Sigmoid colon (tissue), 7 donors: ENCODE data around the gene PTPN7. TPM values are rescaled to one million over a fixed set of nuclear protein-coding genes. Genes with fewer than 3 reads are reported as not detected.

Experiments used
- DNase-seq: peaks from one replicate; pipeline ENCODE4 v3.0.0-alpha.2; 2019
- H3K27ac ChIP-seq, 4 donors: fragments of 200-600 bp; sonication (generic); one replicate each; pipeline ENCODE4 v1.5.1; 2016 to 2019; ENCODE audit warnings: mild to moderate bottlenecking in 1 of 4
- H3K27me3 ChIP-seq, 3 donors: fragments of 200-600 bp; sonication (generic); one replicate each; pipeline ENCODE4 v1.5.1; 2019; ENCODE audit warnings: mild to moderate bottlenecking in 1 of 3
- H3K36me3 ChIP-seq, 4 donors: fragments of 200-600 bp; sonication (generic); one replicate each; pipeline ENCODE4 v1.5.1; 2016 to 2019
- H3K4me1 ChIP-seq, 4 donors: fragments of 200-600 bp; sonication (generic); one replicate each; pipeline ENCODE4 v1.5.1; 2017 to 2019
- H3K4me3 ChIP-seq, 4 donors: fragments of 200-600 bp; sonication (generic); one replicate each; pipeline ENCODE4 v1.5.1; 2017 to 2019; ENCODE audit warnings: mild to moderate bottlenecking in 2 of 4, moderate library complexity in 1 of 4
- H3K9me3 ChIP-seq, 4 donors: fragments of 200-600 bp in 3 of 4; sonication (generic) in 3 of 4; one replicate each; pipeline versions ENCODE4 v1.5.1 to v1.6.1; 2013 to 2019
- EP300 ChIP-seq, 4 donors: sonication (generic); formaldehyde crosslinking; IDR thresholded peaks; one replicate each; pipeline ENCODE4 v1.6.1; 2017; ENCODE audit warnings: antibody characterized with exemption in 4 of 4
- POLR2A ChIP-seq, 2 donors: fragments of 450-650 bp; IDR thresholded peaks; one replicate each; pipeline ENCODE4 v1.6.1; 2016; ENCODE audit warnings: antibody characterized with exemption in 2 of 2, mild to moderate bottlenecking in 2 of 2, moderate library complexity in 2 of 2
- POLR2AphosphoS5 ChIP-seq, 4 donors: sonication (generic); formaldehyde crosslinking; IDR thresholded peaks; one replicate each; pipeline ENCODE4 v1.6.1; 2017; ENCODE audit warnings: antibody characterized with exemption in 4 of 4
- WGBS, 2 donors: extraction: QIAGEN DNeasy Blood & Tissue Kit; methylation state at CpG; one replicate each; pipeline ENCODE4 v1.1.7; 2013; 5-methylcytosine and 5-hydroxymethylcytosine counted together
- intact Hi-C: fragments of 100-400 bp; cut with DNase I; formaldehyde crosslinking; loops from one replicate; pipeline ENCODE4 v1.15.1; 2023
- polyA plus RNA-seq, 3 donors: library from polyadenylated mRNA; stranded (reverse); fragments of 200-250 nt; gene quantifications; one replicate each; pipeline ENCODE4 v1.2.3, GENCODE V29; 2013
- total RNA-seq, 4 donors: library from RNA; depleted of rRNA; stranded (reverse); fragments of >200 nt; gene quantifications; one replicate each; pipeline ENCODE4 v1.1.0, GENCODE V29; 2016
- TF ChIP-seq, protein P1 (sequence below), 4 experiments: fragments of 450-650 bp in 3 of 4; fragments of 200-600 bp in 1 of 4; IDR thresholded peaks; one replicate each; pipeline ENCODE4 v1.5.1; 2016 to 2019; ENCODE audit warnings: antibody characterized with exemption in 4 of 4, mild to moderate bottlenecking in 3 of 4, moderate library complexity in 2 of 4
- donor health status: healthy with polysubstance abuse.
- donor health status: Bipolar disorder and iron deficiency.
- donor health status: healthy.

Gene PTPN7
- total and polyA plus RNA-seq, 7 donors: 0.71 to 18.2 (median 4.5) TPM; not detected in 1

DNA sequence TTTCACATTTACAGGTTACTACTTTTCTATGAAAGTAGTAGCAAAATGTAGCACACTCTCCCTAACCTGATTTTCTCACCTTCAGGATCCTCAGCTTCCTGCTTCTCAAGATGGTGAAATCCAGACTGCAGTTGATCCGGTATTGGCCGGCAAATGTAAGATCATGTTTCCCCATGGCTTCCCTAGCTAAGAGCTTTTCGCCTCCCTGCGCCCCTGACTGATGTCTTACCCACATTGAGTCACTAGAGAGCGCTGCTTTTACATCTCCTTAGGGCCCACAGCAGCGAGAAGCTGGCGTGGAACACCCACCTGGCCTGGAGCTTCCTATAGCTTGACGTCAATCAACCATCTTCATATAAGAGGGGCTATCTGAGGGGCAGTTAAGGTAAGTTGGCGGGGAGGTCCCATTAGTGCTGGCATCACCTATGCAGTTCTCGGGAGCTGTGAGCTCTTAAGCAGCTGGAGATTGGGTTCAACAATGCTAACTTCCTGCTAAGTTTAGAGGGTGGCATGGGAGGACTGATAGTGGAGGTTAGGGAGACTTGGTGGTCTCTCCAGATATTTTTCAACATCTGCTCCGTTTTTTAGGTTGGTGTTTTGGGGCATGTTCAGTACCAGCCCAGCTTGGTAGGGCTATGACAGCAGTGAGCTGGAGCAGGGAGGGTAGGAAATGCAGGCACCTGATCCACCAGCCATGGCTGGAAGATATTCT is 5.5 kb downstream of the PTPN7 start:
- Histone ChIP-seq H3K36me3 (no peaks in the 10 kb centered on the region), H3K27me3 (no peaks in the 10 kb centered on the region), H3K9me3 (no peaks in the 10 kb centered on the region), H3K4me1 (no peaks in the 10 kb centered on the region), H3K4me3 (no peak overlapping the region), H3K27ac (no peak overlapping the region)
- intact Hi-C loops: no loop called here
- DNase-seq: no peak
- WGBS, 2 donors: 25 to 47% methylated on average over 11 of the region's 11 CpGs
- TF ChIP-seq POLR2AphosphoS5 (IDR thresholded peaks at IDR 0.05) (no peak), POLR2A (IDR thresholded peaks at IDR 0.05) (no peak), EP300 (IDR thresholded peaks at IDR 0.05) (no peak)
- TF ChIP-seq, protein P1, sequence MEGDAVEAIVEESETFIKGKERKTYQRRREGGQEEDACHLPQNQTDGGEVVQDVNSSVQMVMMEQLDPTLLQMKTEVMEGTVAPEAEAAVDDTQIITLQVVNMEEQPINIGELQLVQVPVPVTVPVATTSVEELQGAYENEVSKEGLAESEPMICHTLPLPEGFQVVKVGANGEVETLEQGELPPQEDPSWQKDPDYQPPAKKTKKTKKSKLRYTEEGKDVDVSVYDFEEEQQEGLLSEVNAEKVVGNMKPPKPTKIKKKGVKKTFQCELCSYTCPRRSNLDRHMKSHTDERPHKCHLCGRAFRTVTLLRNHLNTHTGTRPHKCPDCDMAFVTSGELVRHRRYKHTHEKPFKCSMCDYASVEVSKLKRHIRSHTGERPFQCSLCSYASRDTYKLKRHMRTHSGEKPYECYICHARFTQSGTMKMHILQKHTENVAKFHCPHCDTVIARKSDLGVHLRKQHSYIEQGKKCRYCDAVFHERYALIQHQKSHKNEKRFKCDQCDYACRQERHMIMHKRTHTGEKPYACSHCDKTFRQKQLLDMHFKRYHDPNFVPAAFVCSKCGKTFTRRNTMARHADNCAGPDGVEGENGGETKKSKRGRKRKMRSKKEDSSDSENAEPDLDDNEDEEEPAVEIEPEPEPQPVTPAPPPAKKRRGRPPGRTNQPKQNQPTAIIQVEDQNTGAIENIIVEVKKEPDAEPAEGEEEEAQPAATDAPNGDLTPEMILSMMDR (IDR thresholded peaks at IDR 0.05): peak in 2 of 4 experiments; percentile 14 to 16

DNA sequence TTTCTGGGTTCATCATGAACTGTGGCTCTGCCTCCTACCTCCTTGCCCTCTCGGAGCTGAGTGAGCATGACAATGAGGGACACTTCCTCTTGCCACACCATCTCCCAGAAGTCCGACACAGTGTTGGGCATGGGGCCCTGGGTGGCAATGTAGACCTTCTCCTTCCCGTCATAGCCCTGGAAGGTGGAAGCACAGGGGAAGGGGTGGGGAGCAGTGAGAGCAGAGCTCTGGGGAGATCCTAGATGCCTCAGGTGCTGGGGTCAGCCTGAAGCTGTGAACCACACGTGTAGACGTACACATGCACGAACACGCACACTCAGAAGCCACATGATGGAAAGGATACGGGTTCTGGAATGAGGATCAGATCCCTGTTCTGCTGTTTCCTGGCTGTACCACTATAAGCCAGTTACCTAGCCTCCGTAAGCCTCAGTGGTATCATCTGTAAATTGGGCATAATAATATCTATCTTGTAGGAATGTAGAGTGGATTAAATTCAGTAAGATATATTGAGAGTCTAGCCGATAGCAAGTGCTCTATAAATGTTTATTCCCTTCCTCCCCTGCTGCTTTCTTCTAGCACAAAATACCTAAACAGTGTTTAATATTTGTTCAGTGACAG is 6.1 kb downstream of the PTPN7 start:
- H3K27ac ChIP-seq: no peak overlapping the region
- TF ChIP-seq POLR2AphosphoS5 (IDR thresholded peaks at IDR 0.05): no peak
- no peak for TF ChIP-seq EP300 (IDR thresholded peaks at IDR 0.05)
- TF ChIP-seq POLR2A (IDR thresholded peaks at IDR 0.05): no peak
- TF ChIP-seq, protein P1 (IDR thresholded peaks at IDR 0.05): no peak
- no peak for DNase-seq
- H3K4me1 ChIP-seq: no peaks in the 10 kb centered on the region
- H3K9me3 ChIP-seq: no peaks in the 10 kb centered on the region
- 89 to 90% methylated on average over 10 of the region's 10 CpGs for WGBS, 2 donors
- H3K4me3 ChIP-seq: no peak overlapping the region
- no peaks in the 10 kb centered on the region for H3K27me3 ChIP-seq
- intact Hi-C loops: no loop called here
- no peaks in the 10 kb centered on the region for H3K36me3 ChIP-seq

DNA sequence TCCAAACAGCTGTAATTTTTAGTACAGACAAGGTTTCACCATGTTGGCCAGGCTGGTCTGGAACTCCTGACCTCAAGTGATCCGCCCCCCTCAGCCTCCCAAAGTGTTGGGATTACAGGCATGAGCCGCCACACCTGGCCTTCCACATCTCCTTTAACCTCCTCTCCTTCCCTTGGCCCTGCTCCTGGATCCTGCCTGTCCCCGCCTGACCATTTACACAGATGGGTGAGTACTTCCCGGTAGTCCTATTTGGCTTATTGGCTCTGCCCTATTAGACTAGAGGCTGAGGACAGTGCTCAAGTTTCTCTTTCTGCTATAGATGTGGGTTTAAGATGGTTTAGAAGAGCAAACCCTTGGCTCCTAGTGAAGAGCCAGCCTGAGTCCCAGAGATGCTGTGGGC is 7.1 kb downstream of the PTPN7 start:
- DNase-seq: no peak
- Histone ChIP-seq H3K27me3 (no peaks in the 10 kb centered on the region), H3K4me1 (no peaks in the 10 kb centered on the region), H3K36me3 (no peaks in the 10 kb centered on the region), H3K9me3 (no peaks in the 10 kb centered on the region), H3K27ac (no peak overlapping the region), H3K4me3 (no peak overlapping the region)
- intact Hi-C loops: no loop called here
- TF ChIP-seq, protein P1 (IDR thresholded peaks at IDR 0.05): no peak
- TF ChIP-seq POLR2AphosphoS5 (IDR thresholded peaks at IDR 0.05): no peak
- no peak for TF ChIP-seq POLR2A (IDR thresholded peaks at IDR 0.05)
- TF ChIP-seq EP300 (IDR thresholded peaks at IDR 0.05): no peak
- WGBS, 2 donors: 82 to 92% methylated on average over 4 of the region's 4 CpGs

DNA sequence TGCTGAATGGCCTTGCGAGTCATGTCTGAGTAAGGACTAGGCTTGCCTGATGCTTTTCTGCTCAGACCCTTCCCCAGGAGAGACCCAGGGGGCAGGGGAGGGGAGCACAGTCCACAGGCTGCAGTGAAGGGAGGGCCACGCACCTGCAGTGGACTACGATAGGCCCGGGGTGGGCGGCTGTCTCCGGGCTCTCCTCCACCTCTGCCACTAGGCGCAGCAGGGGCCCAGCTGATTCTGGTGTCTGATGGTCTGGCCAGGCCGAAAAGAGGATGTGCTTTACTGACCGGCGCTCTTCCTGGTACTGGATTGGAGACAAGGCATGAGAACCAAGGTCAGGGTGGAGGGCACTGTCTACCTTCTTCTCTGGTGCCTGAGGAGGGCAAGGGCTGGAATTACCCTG is 8.0 kb downstream of the PTPN7 start:
- Histone ChIP-seq H3K4me1 (no peaks in the 10 kb centered on the region), H3K9me3 (no peaks in the 10 kb centered on the region), H3K36me3 (no peaks in the 10 kb centered on the region), H3K27ac (no peak overlapping the region), H3K4me3 (no peak overlapping the region), H3K27me3 (no peaks in the 10 kb centered on the region)
- intact Hi-C loops: no loop called here
- WGBS, 2 donors: 93 to 94% methylated on average over 10 of the region's 10 CpGs
- DNase-seq: no peak
- TF ChIP-seq, protein P1 (IDR thresholded peaks at IDR 0.05): no peak
- TF ChIP-seq POLR2AphosphoS5 (IDR thresholded peaks at IDR 0.05) (no peak), POLR2A (IDR thresholded peaks at IDR 0.05) (no peak), EP300 (IDR thresholded peaks at IDR 0.05) (no peak)
